ENCODE data around the gene BCL2L15. TPM values are rescaled to one million over a fixed set of nuclear protein-coding genes. Genes with fewer than 3 reads are reported as not detected.
A peak's percentile ranks its signal among the peaks of the same experiment; 100 is the strongest.

Gene BCL2L15
- total RNA-seq, 1 donor, result under 0.01 TPM

DNA sequence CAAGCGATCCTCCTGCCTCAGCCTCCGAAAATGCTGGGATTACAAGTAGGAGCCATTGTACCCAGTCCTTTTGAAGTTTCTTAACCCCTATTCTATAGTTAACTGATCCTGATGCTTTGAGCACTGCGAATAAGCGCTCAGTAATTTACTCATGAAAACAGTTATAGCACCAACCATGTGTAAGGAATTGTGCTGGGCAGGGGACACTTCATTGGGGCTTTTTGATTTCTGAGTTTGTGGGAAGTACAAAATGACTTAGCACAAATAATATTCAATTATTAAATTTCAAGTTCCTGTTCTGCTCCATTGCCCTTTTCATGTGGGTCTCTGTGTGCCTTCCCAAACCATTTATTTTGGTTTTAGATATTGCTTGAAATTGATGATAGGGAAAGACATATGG lies 35.6 kb upstream of the BCL2L15 start:
- TF ChIP-seq CTCF (IDR thresholded peaks at IDR 0.05; ENCODE audit: insufficient read depth, low read depth, low read length), result no peak
- no peak for DNase-seq (ENCODE audit: low read depth)
- H3K4me3 ChIP-seq (ENCODE audit: low read depth, low read length), result no peak overlapping the region

- TF ChIP-seq CTCF (IDR thresholded peaks at IDR 0.05; ENCODE audit: insufficient read depth, low read depth, low read length), result no peak
- no peak for DNase-seq (ENCODE audit: low read depth)
- H3K4me3 ChIP-seq (ENCODE audit: low read depth, low read length), result no peak overlapping the region
Measured at GRCh38 chr1:113918243-113918642, 30.9 kb upstream of the BCL2L15 start.

- H3K4me3 ChIP-seq (ENCODE audit: low read depth, low read length), result no peak overlapping the region
- DNase-seq (ENCODE audit: low read depth), result peak; percentile 13
- no peak for TF ChIP-seq CTCF (IDR thresholded peaks at IDR 0.05; ENCODE audit: insufficient read depth, low read depth, low read length)
Measured at GRCh38 chr1:113917400-113918082, 30.2 kb upstream of the BCL2L15 start.

DNA sequence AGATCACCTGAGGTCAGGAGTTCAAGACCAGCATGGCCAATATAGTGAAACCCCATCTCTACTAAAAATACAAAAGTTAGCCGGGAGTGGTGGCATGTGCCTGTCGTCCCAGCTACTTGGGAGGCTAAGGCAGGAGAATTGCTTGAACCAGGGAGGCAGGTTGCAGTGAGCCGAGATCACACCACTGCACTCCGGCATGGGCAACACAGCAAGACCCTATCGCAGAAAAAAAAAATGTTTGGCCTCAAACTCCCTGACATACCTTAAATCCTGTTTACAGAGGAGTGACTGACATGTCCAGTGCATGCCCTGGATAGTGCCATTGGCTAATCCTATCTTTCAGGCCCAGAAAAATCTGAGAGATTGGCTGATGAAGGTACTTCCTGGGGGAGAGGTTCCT lies 29.6 kb upstream of the BCL2L15 start:
- TF ChIP-seq CTCF (IDR thresholded peaks at IDR 0.05; ENCODE audit: insufficient read depth, low read depth, low read length), result no peak
- no peak overlapping the region for H3K4me3 ChIP-seq (ENCODE audit: low read depth, low read length)
- no peak for DNase-seq (ENCODE audit: low read depth)

- DNase-seq (ENCODE audit: low read depth), result no peak
- TF ChIP-seq CTCF (IDR thresholded peaks at IDR 0.05; ENCODE audit: insufficient read depth, low read depth, low read length), result no peak
Measured at GRCh38 chr1:113913887-113914664, 26.7 kb upstream of the BCL2L15 start.

DNA sequence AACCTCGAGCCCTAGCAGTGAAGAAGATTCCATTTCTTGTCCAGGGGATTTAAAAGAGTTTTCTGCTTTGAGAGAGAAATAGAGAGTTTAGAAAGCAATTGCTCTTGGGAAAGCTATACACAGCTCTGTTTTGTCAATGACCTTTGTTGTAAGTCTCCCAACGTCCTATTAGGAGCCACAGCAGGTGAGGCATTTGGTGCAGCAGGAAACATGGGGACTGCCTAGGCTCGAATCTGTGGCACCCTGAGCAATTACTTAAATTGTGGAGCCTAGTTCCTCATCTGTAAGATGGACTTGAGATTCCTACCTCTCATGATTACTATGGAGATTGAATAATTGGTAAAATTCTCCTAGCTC lies 25.9 kb upstream of the BCL2L15 start:
- no peak for TF ChIP-seq CTCF (IDR thresholded peaks at IDR 0.05; ENCODE audit: insufficient read depth, low read depth, low read length)
- DNase-seq (ENCODE audit: low read depth), result no peak
- no peak overlapping the region for H3K4me3 ChIP-seq (ENCODE audit: low read depth, low read length)

More at GRCh38 chr1:113913887-113914664, 26.7 kb upstream of the BCL2L15 start:
- H3K4me3 ChIP-seq (ENCODE audit: low read depth, low read length), result no peak overlapping the region

Data from fibroblast of villous mesenchyme (primary cell).